Measurements from ENCODE around the gene COL11A1.
A peak's percentile ranks its signal among the peaks of the same experiment; 100 is the strongest.

COL11A1 gene

DNA sequence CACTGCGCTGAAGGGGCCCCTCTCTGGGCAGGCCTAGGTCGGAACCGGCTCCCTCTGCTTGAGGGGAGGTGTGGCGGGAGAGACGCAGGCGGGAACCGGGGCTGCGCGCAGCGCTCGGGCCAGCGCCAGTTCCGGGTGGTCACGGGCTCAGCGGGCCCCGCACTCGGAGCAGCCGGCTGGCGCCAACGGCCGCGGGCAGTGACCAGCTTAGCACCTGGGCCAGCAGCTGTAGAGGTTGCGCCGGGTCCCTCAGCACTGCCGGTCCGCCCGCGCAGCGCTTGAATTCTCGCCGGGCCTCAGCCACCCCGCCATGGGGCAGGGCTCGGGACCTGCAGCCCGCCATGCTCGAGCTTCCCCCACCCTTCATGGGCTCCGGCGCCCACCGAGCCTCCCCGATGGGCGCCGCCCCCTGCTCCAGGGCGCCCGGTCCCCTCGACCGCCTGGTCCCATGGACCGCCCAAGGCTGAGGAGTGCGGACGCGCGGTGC is 254.6 kb downstream of the COL11A1 start:
- TF ChIP-seq, protein P1, sequence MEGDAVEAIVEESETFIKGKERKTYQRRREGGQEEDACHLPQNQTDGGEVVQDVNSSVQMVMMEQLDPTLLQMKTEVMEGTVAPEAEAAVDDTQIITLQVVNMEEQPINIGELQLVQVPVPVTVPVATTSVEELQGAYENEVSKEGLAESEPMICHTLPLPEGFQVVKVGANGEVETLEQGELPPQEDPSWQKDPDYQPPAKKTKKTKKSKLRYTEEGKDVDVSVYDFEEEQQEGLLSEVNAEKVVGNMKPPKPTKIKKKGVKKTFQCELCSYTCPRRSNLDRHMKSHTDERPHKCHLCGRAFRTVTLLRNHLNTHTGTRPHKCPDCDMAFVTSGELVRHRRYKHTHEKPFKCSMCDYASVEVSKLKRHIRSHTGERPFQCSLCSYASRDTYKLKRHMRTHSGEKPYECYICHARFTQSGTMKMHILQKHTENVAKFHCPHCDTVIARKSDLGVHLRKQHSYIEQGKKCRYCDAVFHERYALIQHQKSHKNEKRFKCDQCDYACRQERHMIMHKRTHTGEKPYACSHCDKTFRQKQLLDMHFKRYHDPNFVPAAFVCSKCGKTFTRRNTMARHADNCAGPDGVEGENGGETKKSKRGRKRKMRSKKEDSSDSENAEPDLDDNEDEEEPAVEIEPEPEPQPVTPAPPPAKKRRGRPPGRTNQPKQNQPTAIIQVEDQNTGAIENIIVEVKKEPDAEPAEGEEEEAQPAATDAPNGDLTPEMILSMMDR (conservative IDR thresholded peaks at IDR 0.05) = no peak
- TF ChIP-seq ZFX (IDR thresholded peaks at IDR 0.05) = no peak
- H3K27ac ChIP-seq = no peak overlapping the region

DNA sequence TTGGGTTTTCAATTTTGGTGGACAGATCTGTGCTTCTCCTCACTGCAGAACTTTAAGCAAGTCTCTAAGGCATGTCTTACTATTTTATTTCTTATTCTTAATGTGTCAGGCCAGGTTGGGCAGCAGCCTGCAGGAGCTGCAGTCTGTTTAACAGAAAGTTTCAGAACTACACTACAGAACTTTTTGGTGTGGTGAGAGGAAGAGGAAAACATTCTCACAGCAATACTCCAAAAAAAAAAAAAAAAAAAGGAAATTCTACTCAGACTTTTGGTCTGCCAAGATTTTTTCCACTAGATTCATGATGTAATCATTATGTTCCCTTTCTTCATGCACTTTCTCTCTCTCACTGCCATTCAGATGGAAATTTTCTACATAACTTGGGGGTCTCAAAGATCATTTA is 255.2 kb downstream of the COL11A1 start:
- TF ChIP-seq ZFX (IDR thresholded peaks at IDR 0.05) = no peak
- TF ChIP-seq, protein P1 (conservative IDR thresholded peaks at IDR 0.05) = no peak
- H3K27ac ChIP-seq = no peak overlapping the region

DNA sequence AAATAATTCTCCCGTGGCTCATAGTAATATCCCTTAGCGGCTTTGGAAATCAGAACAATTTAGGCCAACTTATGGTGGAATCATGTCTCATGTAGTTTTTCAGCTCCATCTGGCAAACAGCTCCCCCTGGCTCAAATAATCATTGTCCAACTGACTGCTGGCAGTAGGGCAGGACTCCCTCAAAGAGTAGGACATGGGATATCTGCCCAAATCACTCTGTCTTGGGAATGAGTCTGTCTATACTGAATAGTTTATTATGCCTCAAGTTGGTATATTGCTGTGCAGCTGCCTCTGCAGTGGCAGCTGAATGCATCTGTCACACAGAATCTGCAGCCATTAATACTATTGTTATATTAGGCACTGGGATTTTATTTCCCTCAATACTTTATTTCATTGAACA is 255.7 kb downstream of the COL11A1 start:
- TF ChIP-seq, protein P1 (conservative IDR thresholded peaks at IDR 0.05) = peak; percentile 15
- TF ChIP-seq ZFX (IDR thresholded peaks at IDR 0.05) = no peak
- H3K27ac ChIP-seq = no peak overlapping the region

DNA sequence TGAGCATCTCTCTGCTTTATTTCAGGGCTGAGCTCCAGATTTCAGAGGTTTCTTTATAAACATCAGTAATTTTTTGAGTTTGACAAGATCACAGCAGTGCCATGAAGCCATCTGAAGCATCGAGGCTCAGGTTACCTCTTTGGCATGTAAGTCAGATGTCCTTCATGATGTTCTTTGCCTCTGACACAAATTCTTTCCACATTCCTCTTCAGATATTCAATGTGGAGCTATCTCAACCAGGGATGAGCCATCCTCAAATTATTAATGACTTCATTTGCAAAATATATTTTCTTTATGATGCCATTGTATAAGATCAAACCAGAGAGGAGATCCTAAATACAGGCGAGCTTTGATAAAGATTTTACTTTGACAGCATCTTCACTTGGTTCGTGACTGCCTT is 256.7 kb downstream of the COL11A1 start:
- TF ChIP-seq ZFX (IDR thresholded peaks at IDR 0.05) = no peak
- TF ChIP-seq, protein P1 (conservative IDR thresholded peaks at IDR 0.05) = no peak

DNA sequence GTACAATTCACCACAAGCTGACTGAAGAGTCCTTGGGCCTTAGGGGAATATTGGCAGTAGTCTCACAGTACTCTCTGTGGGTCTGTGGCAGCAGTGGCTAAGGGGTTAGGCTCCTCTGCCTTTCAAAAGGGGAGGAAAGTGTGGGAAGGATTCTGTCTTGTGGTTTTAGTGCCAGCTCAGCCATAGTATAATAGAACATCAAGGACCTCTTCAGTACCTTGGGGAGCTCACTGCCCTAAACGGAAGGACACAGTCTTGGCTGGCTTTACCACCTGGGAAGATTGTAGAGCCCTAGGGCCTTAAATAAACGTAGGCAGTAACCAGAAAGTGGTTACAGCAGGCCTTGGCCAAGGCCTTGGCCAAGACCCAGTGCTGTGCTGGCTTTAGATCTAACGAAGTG is 265.7 kb downstream of the COL11A1 start:
- no peak overlapping the region for H3K27ac ChIP-seq
- no peak for TF ChIP-seq ZFX (IDR thresholded peaks at IDR 0.05)
- TF ChIP-seq, protein P1 (conservative IDR thresholded peaks at IDR 0.05) = no peak

More for the DNA sequence above, 256.7 kb downstream of the COL11A1 start:
- H3K27ac ChIP-seq = no peak overlapping the region

DNA sequence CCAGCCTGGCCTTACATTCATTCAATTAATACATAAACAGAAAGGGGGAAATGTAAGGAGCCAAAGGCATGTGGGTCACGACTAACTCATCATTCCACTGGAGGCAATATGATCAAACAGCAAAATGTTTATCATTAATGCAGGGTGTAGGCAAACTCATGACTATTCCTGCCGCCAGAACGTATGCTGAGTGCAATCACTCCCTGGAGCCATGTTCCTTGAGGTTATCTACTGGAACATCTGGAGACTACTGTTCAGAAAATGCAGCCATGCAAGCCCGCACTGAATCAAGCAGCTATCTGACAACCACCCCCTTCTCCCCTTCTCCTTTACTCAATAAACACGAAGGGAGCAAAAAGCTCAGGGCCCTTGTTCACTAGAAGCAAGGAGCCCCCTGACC is 267.6 kb downstream of the COL11A1 start:
- no peak for TF ChIP-seq ZFX (IDR thresholded peaks at IDR 0.05)
- TF ChIP-seq, protein P1 (conservative IDR thresholded peaks at IDR 0.05) = no peak

DNA sequence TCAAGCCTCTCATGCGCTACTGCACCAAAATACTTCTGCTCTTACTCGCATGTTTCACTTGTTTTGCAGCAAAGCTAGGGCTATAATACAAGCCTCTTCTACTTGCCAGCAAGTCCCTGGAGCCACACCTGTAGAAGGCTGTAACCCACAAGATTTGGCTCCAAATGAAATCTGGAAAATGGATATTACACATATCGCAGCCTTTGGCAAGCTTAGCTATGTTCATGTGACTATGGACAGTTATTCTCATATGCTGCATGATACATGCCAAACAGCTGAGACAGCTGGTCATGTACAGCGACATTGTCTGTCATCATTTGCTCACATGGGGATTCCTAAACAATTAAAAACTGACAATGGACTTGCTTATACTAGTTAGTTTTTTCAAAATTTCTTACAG is 270.3 kb downstream of the COL11A1 start:
- TF ChIP-seq, protein P1 (conservative IDR thresholded peaks at IDR 0.05) = no peak
- TF ChIP-seq ZFX (IDR thresholded peaks at IDR 0.05) = no peak
- H3K27ac ChIP-seq = no peak overlapping the region

More for the DNA sequence above, 267.6 kb downstream of the COL11A1 start:
- H3K27ac ChIP-seq = no peak overlapping the region
